Measurements from ENCODE around the gene CCDC15. TPM values are rescaled to one million over a fixed set of nuclear protein-coding genes. Genes with fewer than 3 reads are reported as not detected.

Gene CCDC15
- total and polyA plus RNA-seq, 2 experiments from 2014 or later: 2.9 to 3.3 TPM

DNA sequence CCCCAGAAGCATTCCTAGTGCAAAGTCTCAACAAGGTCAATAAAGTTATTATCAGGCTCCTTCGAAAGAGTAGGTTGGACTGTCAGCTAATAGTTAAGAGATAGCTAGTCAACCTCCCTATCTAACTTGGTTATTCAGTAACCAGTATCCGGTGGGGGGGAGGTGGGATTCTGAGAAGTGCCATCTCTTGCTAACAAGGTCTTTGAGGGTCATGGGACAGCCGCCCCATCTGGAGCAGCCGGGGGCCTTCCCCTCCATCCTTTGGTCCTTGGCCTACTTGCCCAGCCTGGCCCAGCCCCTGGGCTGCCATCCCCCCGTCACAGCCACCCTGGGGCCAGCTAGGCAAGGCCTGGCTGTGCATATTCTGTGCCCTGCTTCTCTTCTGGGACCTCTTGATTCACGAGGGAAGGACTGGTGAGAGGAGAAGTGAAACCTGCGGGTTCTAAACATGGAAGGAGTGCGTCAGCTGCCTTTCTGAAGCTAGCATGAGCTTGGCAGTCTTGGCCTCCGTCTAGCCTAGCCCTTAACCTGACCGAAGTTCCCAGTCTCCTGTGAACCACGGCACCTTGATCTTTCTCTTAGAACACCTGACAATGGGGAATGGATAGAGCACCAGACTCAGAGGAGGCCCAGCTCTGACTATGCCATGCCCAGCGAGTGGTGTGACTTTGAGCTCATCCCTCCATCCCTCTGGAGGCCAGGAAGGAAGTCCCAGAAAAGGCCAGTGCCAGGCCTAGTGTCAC, 118.4 kb downstream of the CCDC15 start (continued):
- TF ChIP-seq, protein P1, sequence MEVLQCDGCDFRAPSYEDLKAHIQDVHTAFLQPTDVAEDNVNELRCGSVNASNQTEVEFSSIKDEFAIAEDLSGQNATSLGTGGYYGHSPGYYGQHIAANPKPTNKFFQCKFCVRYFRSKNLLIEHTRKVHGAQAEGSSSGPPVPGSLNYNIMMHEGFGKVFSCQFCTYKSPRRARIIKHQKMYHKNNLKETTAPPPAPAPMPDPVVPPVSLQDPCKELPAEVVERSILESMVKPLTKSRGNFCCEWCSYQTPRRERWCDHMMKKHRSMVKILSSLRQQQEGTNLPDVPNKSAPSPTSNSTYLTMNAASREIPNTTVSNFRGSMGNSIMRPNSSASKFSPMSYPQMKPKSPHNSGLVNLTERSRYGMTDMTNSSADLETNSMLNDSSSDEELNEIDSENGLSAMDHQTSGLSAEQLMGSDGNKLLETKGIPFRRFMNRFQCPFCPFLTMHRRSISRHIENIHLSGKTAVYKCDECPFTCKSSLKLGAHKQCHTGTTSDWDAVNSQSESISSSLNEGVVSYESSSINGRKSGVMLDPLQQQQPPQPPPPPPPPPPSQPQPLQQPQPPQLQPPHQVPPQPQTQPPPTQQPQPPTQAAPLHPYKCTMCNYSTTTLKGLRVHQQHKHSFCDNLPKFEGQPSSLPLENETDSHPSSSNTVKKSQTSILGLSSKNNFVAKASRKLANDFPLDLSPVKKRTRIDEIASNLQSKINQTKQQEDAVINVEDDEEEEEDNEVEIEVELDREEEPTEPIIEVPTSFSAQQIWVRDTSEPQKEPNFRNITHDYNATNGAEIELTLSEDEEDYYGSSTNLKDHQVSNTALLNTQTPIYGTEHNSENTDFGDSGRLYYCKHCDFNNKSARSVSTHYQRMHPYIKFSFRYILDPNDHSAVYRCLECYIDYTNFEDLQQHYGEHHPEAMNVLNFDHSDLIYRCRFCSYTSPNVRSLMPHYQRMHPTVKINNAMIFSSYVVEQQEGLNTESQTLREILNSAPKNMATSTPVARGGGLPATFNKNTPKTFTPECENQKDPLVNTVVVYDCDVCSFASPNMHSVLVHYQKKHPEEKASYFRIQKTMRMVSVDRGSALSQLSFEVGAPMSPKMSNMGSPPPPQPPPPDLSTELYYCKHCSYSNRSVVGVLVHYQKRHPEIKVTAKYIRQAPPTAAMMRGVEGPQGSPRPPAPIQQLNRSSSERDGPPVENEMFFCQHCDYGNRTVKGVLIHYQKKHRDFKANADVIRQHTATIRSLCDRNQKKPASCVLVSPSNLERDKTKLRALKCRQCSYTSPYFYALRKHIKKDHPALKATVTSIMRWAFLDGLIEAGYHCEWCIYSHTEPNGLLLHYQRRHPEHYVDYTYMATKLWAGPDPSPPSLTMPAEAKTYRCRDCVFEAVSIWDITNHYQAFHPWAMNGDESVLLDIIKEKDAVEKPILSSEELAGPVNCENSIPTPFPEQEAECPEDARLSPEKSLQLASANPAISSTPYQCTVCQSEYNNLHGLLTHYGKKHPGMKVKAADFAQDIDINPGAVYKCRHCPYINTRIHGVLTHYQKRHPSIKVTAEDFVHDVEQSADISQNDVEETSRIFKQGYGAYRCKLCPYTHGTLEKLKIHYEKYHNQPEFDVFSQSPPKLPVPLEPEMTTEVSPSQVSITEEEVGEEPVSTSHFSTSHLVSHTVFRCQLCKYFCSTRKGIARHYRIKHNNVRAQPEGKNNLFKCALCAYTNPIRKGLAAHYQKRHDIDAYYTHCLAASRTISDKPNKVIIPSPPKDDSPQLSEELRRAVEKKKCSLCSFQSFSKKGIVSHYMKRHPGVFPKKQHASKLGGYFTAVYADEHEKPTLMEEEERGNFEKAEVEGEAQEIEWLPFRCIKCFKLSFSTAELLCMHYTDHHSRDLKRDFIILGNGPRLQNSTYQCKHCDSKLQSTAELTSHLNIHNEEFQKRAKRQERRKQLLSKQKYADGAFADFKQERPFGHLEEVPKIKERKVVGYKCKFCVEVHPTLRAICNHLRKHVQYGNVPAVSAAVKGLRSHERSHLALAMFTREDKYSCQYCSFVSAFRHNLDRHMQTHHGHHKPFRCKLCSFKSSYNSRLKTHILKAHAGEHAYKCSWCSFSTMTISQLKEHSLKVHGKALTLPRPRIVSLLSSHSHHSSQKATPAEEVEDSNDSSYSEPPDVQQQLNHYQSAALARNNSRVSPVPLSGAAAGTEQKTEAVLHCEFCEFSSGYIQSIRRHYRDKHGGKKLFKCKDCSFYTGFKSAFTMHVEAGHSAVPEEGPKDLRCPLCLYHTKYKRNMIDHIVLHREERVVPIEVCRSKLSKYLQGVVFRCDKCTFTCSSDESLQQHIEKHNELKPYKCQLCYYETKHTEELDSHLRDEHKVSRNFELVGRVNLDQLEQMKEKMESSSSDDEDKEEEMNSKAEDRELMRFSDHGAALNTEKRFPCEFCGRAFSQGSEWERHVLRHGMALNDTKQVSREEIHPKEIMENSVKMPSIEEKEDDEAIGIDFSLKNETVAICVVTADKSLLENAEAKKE (CRISPR knock-in tag; IDR thresholded peaks at IDR 0.05): no peak
- TF ChIP-seq CREB1 (CRISPR knock-in tag; IDR thresholded peaks at IDR 0.05; ENCODE audit: low read depth): no peak
- no peak for TF ChIP-seq ZNF114 (CRISPR knock-in tag; IDR thresholded peaks at IDR 0.05)
- TF ChIP-seq EZH2 (IDR thresholded peaks at IDR 0.05; ENCODE audit: low read depth, unreplicated experiment): no peak
- TF ChIP-seq EZH2phosphoT487 (IDR thresholded peaks at IDR 0.05; ENCODE audit: unreplicated experiment): no peak
- no peak for TF ChIP-seq JUNB (IDR thresholded peaks at IDR 0.05; ENCODE audit: unreplicated experiment)
- TF ChIP-seq, protein P2, sequence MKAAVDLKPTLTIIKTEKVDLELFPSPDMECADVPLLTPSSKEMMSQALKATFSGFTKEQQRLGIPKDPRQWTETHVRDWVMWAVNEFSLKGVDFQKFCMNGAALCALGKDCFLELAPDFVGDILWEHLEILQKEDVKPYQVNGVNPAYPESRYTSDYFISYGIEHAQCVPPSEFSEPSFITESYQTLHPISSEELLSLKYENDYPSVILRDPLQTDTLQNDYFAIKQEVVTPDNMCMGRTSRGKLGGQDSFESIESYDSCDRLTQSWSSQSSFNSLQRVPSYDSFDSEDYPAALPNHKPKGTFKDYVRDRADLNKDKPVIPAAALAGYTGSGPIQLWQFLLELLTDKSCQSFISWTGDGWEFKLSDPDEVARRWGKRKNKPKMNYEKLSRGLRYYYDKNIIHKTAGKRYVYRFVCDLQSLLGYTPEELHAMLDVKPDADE (IDR thresholded peaks at IDR 0.05): no peak
- TF ChIP-seq POLR2AphosphoS5 (IDR thresholded peaks at IDR 0.05; ENCODE audit: low read depth): no peak
- TF ChIP-seq ZNF331 (CRISPR knock-in tag; IDR thresholded peaks at IDR 0.05; ENCODE audit: low read depth): no peak
